LNCAP (cell line): ENCODE results near the gene ALDH18A1.

ENCODE experiments used
- TF ChIP-seq, protein P1 (sequence below): fragments of 450-650 bp; IDR thresholded peaks from 2 replicates; pipeline ENCODE4 v1.5.1; 2017; ENCODE audit warnings: mild to moderate bottlenecking

The ALDH18A1 gene

DNA sequence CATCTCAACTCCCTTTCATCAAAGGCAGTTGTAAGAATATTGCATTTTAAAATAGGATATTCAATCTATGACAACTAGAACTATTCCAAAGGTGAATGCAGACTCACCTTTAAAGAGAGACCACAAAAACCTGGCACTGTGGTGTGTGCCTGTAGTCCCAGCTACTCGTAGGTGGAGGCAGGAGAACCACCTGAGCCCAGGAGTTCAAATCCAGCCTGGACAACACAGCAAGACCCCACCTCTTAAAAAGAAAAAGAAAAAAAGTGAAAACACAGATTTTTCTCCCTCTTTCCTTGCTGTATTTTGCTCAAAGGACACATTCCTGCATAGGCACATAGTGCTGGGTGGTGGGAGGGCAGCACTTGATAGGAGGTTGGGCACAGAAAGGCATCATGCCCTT, 739 bp upstream of the ALDH18A1 start:
- TF ChIP-seq, protein P1, sequence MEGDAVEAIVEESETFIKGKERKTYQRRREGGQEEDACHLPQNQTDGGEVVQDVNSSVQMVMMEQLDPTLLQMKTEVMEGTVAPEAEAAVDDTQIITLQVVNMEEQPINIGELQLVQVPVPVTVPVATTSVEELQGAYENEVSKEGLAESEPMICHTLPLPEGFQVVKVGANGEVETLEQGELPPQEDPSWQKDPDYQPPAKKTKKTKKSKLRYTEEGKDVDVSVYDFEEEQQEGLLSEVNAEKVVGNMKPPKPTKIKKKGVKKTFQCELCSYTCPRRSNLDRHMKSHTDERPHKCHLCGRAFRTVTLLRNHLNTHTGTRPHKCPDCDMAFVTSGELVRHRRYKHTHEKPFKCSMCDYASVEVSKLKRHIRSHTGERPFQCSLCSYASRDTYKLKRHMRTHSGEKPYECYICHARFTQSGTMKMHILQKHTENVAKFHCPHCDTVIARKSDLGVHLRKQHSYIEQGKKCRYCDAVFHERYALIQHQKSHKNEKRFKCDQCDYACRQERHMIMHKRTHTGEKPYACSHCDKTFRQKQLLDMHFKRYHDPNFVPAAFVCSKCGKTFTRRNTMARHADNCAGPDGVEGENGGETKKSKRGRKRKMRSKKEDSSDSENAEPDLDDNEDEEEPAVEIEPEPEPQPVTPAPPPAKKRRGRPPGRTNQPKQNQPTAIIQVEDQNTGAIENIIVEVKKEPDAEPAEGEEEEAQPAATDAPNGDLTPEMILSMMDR: no peak

DNA sequence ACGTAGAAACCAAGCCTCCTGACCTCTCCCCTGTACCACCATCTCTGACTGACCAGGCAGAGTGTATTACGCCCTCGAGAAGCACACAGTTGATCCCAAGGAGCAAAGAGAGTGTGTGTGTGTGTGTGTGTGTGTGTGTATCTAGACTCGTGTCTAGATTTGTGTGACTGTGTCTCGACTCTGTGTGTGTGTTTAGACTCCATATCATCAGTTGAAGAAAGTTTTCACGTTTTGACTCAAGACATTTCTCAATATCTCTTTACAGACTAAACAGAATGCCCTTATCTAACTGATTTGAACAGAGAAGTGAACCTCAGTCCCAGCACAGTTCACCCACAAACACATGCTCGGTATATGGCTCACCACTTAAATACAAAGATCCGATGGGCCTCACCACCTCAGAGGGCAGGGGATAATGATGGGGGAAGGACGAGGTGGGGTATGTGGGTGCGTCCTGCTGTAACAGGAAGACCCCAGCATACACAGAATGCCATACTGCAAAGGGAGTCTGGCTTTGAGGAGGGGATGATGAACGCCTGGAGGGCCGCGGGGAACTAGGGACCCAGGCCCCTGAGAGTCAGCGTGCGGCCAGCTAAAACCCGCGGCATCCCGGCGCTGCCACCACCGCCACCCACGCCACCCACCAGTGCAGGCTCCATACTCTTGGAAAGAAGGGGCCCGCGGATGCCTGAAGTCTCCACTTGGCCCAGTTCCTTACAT, 780 bp downstream of the ALDH18A1 start:
- TF ChIP-seq, protein P1: no peak

DNA sequence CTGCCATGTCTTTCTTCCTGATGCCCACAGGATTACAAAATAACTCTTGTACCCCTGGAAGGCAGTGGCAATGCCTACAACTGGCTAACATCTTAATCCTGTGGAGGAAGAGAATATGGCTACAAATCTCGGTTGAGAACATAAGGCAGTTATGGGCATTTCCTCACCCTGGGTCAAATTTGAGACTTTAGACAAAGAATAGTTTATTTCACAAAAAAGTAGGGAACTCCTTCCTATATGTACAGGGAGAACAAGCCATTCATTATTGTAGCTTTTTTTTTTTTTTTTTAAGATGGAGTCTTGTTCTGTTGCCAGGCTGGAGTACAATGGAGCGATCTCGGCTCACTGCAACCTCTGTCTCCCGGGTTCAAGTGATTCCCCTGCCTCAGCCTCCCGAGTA, 2.6 kb downstream of the ALDH18A1 start:
- TF ChIP-seq, protein P1: no peak

DNA sequence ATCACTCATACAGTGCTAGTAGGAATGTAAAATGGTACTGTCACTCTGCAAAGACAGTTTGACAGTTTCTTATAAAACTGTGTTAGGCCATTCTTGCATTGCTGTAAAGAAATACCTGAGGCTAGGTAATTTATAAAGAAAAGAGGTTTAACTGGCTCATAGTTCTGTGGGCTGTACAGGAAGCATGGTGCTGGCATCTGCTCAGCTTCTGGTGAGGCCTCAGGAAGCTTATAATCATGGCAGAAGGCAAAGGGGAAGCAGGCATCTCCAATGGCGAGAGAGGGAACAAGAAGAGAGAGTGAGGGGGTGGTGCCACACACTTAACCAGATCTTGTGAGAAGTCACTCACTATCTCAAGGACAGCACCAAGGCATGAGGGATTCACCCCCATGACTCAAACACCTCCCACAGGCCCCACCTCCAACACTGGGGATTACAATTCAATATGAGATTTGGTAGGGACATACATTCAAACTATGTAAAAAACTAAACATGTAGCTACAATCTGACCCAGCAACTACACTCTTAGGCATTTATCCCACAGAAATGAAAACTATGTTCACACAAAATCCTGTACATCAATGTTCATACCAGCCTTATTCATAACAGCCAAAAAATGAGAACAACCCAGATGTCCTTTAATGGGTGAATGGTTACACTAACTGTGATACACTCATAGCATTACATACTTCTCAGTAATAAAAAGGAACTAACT, 5.0 kb downstream of the ALDH18A1 start:
- TF ChIP-seq, protein P1: no peak

DNA sequence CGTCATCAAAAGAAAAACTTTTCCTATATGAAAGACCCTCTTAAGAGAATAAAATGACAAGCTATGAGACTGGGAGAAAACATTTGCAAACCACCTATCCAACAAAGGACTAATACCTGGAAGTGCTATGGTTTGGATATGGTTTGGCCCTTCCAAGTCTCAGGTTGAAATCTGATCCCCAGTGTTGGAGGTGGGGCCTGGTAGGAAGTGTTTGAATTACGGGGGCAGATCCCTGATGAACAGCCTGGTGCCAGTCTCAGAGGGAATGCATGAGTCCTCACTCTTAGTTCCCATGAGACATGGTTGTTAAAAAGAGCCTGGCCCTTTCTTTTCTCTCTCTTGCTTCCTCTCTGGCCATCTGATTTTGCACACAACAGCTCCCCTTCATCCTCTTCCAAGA, 6.3 kb downstream of the ALDH18A1 start:
- TF ChIP-seq, protein P1: no peak

DNA sequence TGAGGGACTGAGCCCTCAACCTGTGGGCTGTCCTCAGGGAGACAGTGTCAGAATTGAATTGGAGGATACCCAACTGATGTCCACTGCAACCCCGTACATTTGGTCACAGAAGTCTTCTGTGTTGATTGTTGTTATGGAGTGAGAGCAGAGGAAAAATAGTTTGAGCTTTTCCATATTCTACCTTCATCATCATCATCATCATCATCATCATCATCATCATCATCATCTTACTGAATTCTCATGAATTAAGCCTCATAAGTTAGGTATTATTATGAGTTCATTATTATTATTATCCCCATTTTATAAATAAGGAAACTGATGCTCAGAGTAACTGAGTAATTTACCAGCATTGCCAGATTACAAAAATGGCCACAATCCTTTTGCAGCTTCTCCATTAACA, 8.4 kb downstream of the ALDH18A1 start:
- TF ChIP-seq, protein P1: no peak

DNA sequence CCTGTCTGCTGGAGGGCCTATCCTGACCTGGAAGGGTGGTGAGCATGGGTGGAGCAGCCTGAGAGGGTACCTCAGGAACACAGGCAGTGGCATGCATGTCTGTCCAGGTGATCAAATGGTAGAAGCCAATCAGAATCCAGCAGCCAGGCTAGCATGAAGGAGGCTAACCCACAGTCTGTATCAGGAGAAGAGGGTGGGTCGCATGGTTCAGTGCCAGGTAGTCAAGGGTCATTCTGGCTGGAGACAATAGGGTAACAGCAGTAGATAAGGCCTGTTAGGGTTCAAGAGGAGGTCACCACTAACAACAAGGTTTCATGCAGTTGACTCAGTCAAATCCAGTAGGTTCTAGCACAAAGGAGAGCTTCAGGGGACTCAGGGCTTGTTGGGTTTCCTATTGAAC, 10.4 kb downstream of the ALDH18A1 start:
- TF ChIP-seq, protein P1: no peak
